GM10248 (cell line): Measurements from ENCODE around the gene SPATA24.
A peak's percentile ranks its signal among the peaks of the same experiment; 100 is the strongest.

Experiments used
- CTCF ChIA-PET: fragments of 300-600 bp; sonication (Branson Sonifier 250); formaldehyde crosslinking; extraction: SDS; loops from one replicate; lab custom pipeline; 2021; ENCODE audit warnings: antibody characterized with exemption; lab: Yijun Ruan, JAX
- POLR2A ChIA-PET: fragments of 350-650 bp; sonication (Branson Sonifier 250); formaldehyde crosslinking; extraction: SDS; loops from one replicate; lab custom pipeline; 2020; ENCODE audit warnings: antibody characterized with exemption; lab: Yijun Ruan, JAX
- DNase-seq: peaks from one replicate; pipeline ENCODE4 v3.0.0; 2012; ENCODE audit errors: extremely low spot score
- TF ChIP-seq, protein P1 (sequence below): IDR thresholded peaks from 2 replicates; pipeline ENCODE4 v1.5.1; 2012; ENCODE audit warnings: mild to moderate bottlenecking, low read depth; ENCODE audit errors: extremely low read depth, missing control alignments, control extremely low read depth

Gene SPATA24

DNA sequence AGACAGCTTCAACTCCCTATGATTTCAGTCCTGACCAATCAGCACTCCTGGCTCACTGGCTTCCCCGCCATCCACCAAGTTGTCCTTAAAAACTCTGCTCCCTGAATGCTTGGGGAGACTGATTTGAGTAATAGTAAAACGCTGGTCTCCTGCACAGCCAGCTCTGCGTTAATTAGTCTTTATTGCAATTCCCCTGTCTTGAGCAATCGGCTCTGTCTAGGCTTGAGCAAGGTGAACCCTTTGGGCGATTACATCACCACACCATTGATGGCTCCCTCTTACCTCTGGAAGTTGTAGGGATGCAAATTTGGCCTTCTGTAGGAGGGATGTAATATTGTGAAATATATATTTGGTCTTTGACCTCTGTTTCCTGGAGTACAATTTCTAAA lies 17.8 kb downstream of the SPATA24 start:
- DNase-seq: no peak

DNA sequence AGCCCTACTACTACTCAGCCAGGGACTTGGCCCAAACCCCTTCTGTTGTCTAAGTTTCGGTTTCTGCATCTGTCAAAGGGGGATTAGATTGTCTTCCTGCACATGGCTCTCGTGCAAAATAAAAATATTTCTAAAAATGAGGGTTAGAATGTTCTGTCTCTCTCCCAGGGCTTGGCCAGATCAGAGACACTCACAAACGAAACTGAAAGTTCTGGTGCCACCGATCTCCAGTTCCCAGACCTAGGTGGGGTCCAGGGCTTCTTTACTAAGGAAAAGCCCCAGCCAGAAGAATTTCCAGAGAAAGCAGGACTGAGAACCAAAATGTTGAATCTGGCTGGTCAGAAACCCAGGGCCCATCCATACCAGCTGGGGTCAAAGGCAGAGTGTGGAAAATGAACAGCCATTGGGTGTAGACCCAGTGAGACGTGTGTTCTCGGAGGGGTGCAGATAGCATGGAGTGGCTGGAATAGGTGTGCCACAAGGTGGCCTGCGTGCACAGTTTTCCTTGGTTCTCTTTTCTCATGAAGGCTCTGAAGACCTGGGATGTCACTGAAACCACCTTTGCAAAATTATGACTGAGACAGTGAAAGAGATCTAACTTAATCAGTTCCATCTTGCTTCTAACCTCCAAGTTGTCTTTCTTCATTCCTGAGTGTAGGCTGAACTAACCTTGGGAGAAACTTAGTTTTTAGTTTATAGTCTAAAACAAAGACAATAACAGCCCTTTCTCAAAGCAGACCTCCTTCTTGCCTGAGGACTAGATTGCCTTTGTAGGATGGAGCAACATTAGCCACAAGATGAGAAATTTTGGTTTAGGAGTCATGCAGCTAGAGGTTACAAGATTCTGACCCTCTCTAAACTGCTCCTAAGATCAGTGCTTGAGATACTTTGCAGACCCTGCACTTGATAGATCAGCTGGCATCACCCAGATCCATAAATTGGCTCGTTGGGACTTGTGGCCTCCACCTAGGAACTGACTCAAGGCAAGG lies 18.5 kb downstream of the SPATA24 start:
- ChIA-PET POLR2A (interaction anchor here (1.0 kb wide), 1 partner anchor 16 kb away, joined by 3 read pairs; no protein-coding TSS in a partner anchor), CTCF (interaction anchor here (0.9 to 1.5 kb wide), 7 partner anchors 8 to 132 kb away, joined by 3 to 5 read pairs (median 3); no protein-coding TSS in a partner anchor)
- TF ChIP-seq, protein P1, sequence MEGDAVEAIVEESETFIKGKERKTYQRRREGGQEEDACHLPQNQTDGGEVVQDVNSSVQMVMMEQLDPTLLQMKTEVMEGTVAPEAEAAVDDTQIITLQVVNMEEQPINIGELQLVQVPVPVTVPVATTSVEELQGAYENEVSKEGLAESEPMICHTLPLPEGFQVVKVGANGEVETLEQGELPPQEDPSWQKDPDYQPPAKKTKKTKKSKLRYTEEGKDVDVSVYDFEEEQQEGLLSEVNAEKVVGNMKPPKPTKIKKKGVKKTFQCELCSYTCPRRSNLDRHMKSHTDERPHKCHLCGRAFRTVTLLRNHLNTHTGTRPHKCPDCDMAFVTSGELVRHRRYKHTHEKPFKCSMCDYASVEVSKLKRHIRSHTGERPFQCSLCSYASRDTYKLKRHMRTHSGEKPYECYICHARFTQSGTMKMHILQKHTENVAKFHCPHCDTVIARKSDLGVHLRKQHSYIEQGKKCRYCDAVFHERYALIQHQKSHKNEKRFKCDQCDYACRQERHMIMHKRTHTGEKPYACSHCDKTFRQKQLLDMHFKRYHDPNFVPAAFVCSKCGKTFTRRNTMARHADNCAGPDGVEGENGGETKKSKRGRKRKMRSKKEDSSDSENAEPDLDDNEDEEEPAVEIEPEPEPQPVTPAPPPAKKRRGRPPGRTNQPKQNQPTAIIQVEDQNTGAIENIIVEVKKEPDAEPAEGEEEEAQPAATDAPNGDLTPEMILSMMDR: no peak
- DNase-seq: no peak

More for the DNA sequence above, 17.8 kb downstream of the SPATA24 start:
- ChIA-PET POLR2A (interaction anchor here (0.8 to 1.3 kb wide), 2 partner anchors 8 to 810 kb away, joined by 3 to 4 read pairs; no protein-coding TSS in a partner anchor), CTCF (interaction anchor here (0.9 to 1.5 kb wide), 8 partner anchors 9 to 132 kb away, joined by 3 to 5 read pairs (median 3); no protein-coding TSS in a partner anchor)
- TF ChIP-seq, protein P1: no peak

DNA sequence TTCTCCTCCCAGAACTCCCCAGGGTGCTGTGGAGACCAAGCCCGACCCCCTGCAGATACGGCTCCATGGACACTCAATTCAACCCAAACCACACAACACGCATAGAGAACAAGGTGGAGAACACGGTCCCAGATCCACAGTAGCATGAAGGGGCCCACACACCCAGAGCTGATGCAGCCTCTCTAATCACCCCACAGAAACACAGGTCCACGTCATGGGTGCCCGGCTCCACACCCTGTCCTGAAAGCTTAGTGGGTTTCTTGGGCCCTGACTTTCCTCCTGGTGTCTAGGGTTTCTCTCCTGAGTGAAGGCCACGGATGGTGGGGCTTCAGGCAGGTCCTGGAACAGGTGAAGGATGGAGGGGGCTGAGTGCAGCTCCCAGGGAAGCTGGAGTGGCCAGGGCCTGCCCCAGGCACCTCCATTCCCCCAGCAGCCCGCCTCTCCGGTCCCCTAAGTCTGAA lies 19.3 kb downstream of the SPATA24 start:
- ChIA-PET CTCF (interaction anchor here (1.1 to 1.2 kb wide), 2 partner anchors 19 to 38 kb away, joined by 3 read pairs; no protein-coding TSS in a partner anchor), POLR2A (interaction anchor here (1.0 kb wide), 1 partner anchor 15 kb away, joined by 3 read pairs; no protein-coding TSS in a partner anchor)
- TF ChIP-seq, protein P1: no peak
- DNase-seq: no peak

DNA sequence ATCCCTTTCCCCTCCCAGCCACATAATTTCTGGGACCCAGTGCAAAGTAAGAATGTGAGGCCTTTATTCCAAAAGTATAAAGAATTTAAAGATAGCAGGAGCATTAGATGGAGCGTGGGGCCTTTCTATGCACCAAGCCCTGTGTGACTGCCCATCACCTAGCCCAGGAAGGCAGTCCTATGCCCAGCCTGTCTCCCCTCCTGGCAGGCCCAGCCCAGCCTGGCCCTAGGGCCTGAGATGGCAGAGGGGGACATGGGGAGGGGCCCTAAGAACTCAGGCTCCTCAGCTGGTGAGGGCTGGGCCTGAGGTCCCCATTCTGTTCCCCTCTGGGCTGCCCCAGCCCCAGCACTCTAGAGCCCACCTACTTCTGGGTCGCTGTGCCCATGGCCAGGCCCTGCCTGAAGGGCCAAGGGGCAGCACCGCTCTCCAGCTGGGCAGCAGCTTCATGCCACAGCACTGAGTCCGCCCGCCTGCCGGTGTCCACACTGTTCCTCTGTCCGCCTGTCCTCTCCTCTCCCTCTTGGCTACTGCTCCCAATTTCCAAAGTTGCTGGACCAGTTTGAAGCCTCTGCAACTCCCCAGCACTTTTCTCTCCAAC lies 19.8 kb downstream of the SPATA24 start:
- no peak for DNase-seq
- TF ChIP-seq, protein P1: no peak
- ChIA-PET CTCF (interaction anchor here (1.1 to 1.2 kb wide), 2 partner anchors 19 to 39 kb away, joined by 3 read pairs; no protein-coding TSS in a partner anchor), POLR2A (interaction anchor here (1.0 kb wide), 1 partner anchor 14 kb away, joined by 3 read pairs; no protein-coding TSS in a partner anchor)

DNA sequence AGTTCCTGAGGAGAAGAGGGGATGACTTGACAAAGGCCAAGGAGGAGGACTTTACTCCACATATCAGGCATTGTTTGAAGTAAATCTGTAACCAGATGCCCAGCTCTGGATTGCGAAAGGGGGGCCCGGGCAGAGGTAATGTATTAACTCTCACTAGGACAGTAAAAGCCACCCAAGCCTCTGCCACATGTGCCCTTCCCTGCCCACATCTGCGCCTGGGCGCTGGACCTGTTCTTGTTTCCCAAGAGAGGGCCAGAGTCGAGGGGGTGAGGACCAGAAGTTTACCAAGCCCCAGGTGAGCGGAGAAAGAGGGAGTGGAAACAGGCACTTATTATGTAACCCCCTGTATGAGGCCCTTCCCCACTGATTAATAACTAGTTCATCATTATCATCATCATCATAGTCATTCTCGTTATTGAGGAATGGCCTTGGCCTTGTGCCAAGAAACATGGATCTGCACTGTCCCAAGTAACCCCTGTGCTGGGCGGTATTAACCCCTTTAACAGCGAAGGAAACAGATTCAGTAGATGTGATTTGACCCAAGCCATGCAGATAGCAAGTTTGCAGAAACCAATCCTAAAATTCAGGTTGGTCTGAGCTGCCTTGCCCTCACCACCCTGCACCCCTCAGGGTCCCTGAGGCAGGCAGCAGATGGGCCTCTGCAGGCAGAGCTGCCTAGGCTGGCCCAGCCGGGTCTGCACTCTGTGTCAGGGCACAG lies 20.5 kb downstream of the SPATA24 start, which contains the start of gene SLC23A1:
TSS of gene SLC23A1 (minus strand) at position 23 of the 718 bp plus-strand sequence. CDS start 44 bp downstream, outside the sequence.
- TF ChIP-seq, protein P1: no peak
- peak; percentile 10 for DNase-seq
- POLR2A ChIA-PET: no interaction called here
- CTCF ChIA-PET: interaction anchor here (1.1 to 1.5 kb wide), 2 partner anchors 14 to 39 kb away, joined by 3 read pairs; no protein-coding TSS in a partner anchor
